Measurements from ENCODE around the gene PCSK1.

Gene PCSK1

DNA sequence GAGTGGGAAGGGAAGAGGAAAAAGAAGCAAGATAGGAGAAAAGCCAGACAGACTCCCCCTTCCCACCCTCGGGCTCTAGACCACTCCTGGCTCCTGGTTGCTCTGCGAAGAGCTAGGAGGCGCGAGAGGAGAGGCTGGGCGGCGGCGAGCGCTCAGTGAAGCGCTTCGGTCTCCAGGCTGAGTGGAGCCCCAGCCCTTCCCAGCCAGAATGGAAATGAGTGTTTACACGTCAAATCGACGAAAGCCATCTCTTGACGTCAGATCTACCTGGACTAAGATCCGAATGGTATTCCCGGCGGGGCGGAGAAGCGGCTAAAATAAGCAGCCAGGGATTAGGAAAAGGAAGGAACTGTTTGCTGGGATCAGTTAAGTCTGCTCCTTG, at the start of gene PCSK1:
PCSK1 (minus strand) TSS at position 183 of the 382 bp plus-strand sequence. CDS start 206 bp downstream, outside the sequence.
- DNase-seq = peak; percentile 56

DNA sequence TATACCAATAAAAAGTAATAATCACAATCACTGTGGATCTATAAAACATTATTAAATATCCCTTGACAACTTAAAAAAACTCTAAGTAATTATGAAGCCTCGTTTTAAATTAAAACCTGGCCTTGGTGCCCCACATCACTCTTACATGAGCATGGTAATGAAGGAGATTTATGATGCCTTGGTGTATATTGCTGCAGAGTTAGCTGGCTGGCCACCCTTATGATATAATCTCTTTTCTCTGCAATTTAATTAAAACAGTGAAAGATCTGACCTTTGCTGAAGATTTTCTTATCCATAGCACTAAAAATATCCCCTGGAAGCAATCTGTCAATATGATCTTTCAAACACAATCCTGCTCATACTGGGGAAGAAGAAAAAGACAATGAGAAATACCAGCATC, 48.8 kb upstream of the PCSK1 start:
- no peak for DNase-seq

DNA sequence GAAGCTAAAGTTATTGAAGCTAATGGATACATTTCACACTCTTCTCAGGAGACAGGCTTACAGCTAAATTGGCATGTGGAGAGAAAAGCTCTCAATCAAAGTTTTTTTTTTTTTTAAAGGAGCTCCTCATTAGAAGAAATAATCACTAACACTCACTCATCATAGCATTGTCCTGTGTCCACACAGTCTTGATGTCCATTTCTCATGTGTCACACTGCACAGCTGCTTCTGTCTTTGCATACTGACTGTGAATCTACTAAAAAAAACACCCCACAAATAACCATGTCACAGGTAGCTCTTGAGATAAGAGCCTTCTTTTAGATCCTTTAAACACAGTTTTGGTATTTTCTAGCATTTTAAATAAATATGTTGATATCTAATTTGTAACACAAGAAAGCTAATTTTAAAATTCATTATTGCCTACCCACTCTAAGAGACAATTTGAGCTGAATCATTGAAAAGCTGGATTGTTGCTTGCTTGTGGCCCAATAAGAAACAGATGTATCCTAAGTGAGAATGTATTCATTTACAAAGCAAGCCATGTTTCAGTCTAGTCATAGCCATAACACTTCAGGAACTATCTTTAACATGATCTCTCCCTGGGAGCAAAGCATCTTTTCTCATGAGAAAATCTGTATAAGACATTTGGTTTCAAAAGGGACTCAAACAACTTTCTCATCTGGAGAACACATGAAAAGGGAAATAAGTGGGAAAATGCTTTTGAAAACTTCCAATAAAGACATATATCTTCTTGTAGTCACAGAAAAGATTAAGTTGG, 48.1 kb upstream of the PCSK1 start:
- DNase-seq = no peak

DNA sequence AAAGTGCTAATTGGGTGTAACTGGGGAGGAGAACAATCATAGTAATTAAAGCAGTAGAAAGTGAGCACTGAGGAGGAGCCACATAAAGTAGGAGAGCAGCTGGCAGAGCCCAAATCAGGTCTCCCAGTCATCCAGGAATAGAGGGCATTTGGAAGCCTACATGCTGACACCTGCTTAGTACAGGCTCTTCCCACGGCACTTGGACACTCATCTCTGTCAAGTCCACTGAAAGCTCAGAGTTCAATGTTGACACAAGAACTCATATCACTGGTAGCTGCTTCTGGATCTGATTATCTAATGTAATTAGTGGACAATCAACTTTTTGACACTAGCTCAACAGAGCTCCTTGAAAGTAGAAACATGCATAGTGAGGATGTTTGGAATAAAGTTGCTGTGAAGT, 45.9 kb upstream of the PCSK1 start:
- DNase-seq = no peak

DNA sequence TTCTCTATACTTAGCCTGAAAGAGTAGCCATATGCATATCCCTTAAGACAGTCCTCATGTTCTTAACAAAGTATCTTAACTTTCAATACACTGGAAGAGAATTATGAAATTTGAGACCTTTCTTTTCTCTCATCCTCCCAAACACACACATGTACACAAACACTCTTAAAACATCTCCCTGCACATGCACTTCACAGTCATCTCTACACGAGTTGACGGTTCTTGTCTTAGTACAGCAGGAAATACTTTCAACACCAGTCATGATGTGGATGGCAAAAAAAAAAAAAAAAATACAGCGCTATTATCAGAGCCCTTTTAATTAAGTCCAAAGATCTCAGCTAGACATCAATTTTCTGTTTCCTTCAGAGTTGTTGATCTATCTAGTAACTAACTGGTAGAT, 43.6 kb upstream of the PCSK1 start:
- no peak for DNase-seq

- DNase-seq = no peak
These were observed 41.0 kb upstream of the PCSK1 start for GRCh38 chr5:96474073-96474472.

GRCh38 chr5:96473155-96473554, 40.1 kb upstream of the PCSK1 start:
- DNase-seq = no peak

DNA sequence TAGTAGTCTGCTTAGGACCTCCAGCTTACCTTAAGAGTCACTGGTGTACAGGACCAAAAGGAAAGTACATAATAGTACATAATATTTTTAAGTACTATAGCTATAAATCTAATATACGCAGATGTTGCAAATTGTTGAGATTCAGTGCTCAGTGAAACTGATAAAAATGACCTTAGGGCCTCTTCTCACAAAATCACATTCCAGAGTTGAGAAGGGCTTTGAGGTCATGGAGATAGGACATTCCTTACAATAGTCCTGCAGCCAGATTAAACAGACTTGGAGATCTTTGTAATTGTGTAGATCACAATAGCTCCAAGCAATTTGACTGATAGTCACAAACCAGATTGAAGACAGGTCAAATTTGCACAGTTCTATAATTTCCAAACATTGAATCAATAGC, 37.7 kb upstream of the PCSK1 start:
- no peak for DNase-seq

DNA sequence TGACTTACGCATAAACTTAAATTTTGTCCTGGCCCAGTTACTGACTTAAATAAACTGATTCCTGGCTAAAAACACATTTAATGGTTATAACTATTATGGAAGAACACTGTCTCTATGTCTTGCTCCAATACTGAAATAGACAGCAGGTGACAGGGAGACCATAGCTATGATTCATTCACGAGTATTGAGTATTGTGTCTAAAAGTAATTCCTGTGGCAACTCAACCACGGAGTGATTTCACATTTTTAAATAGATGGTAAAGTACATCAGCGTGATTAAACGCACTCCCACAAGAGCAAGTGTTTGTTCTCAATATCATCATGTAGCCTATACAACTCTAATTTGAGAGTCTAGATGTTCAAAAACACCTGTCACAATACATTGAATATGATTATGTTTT, 35.9 kb upstream of the PCSK1 start:
- DNase-seq = peak; percentile 42

- DNase-seq = peak; percentile 53
These were observed 30.0 kb upstream of the PCSK1 start for GRCh38 chr5:96463091-96463490.

DNA sequence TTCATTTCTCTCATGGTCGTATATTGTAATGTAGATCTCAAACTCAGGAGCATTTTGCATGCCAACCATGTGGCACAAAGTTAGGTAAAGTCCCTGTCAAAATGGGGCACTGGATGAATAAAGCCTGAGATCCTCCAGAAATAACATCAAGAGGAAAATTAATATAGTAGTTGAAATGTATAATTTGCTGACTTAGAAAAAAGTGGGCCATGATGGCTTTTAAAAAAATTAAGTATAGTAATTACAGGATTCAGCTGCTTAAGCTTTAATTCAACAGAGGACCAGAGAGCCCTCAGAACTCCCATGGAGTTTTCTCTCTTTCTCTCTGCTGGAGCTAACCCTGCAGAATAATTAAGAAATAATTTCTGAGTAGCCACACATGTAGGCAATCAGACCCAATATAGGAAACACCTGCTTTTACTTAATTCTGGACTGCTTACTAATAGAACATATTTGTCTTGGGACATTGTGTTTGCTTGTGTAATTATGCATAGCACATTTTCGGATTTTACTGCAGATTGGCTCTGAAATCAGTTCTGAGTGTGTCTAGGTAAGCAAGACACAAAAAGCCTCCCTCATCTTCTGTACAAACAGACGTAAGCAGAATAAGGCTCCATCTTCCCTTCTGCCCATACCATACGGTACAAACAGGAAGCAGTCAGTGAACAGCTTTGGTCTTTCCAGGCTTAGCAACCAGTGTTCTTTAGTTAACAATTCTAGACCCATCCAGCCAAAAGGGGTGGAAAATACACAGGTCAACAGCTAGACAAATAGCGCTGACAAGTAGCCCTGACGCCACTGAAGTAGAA, 26.5 kb upstream of the PCSK1 start:
- no peak for DNase-seq

GRCh38 chr5:96458176-96458575, 25.1 kb upstream of the PCSK1 start:
- DNase-seq = no peak

GRCh38 chr5:96455789-96456188, 22.7 kb upstream of the PCSK1 start:
- no peak for DNase-seq

DNA sequence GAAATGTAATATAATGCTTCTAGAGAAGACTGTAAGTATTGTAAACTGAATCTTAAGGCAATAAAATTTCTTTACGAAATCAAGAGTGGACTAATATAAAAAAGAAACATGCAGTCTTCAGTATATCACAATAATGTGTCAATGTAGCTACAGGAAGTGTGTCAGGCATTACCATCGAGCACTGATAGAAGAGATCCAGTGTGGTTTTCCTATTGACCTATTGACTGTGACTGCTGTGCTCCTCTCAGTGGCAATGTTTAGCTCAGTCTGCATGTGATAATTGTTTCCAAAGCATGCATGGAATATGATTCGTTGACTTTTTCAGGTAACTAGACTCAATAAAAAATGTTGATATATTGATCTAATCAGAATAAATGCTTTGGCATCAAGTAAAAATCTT, 20.3 kb upstream of the PCSK1 start:
- DNase-seq = no peak

DNA sequence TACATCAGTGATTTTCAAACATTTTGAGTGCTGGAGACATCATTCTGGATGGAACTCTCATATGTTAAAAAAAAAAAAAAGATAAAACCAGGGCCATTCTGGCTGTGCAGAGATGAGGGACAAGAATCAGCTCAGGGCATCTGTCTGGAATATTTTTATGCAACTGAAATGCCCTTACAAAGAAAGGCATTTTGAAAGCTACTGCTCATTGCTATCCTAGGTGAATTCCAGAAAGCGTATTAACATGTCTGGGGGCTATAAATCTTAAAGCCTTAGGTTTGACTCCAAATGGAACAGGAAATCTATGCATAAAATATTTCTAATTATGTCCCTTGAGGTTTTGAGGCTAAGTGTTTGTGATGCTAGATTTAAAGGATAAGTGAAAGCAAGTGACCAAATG, 14.9 kb upstream of the PCSK1 start:
- no peak for DNase-seq

DNA sequence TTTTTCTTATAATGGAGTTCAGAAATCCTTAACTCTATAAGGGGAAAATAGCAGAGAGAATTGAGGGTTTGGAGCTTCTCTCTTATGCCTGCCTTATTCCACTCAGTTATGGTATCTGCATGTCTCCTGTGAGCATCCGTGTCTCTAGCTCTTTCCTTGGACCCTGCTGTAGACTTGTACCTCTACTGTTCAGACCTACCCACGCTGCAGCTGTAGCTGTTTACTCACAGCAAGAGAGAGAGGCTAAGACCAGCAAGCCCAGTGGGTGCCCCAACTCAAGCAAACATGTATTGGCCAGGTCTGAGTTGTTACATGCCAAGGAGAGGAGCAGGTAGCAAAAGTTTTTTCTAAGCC, 7.1 kb upstream of the PCSK1 start:
- no peak for DNase-seq

DNA sequence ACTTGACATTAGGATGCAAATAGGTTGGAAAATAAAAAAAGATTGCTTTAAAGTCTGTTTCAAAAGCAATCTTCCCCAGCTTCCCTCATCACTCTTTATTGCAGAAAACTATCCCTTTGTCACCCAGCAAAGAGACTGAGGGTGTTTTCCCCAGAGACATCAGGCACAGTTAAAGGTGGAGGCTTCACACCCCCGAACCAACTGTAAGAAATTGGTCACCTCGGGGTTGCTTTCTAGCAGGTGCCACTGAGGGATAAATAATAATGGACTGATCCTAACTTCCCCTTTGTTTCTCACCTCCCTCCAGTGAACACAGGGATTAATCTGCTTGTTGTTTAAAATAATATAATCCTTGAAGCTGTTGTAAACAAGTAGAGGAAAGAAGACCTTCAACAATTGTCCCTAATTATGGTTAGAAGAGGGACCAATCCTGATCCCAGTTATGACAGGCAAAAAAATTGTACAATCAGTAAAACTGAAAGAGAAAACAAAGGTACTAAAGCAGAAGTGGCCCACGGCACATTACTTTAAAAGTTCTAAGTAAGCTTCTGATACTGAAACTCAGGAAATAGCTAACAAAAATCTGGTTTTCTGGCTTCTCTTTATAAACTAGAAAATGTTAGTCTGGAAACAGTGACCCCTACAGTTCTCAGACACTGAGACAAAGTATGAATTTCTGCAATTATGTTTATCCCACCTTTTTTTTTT, 6.6 kb upstream of the PCSK1 start:
- no peak for DNase-seq

DNA sequence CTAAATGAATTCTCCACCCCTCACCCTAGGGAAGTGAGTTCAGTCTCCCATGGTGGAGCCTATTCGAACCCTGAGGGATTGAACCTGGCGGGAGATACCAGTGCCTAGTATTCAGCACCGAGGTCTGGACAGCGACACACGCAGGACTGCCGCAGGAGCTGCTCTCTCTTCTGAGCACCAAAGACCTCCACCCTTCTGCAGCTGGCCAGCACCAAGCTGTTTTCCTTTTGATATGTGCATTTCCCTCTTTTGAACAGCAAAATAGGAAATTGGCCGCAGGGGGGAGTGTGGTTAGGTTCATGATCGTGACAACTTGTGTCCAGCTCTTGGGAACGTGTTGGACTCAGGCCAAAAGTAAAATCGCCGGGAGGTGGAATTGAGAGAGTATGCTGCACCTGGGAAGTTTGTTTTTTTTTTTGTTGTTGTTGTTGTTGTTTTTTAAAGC, 1.2 kb upstream of the PCSK1 start:
- DNase-seq = no peak

- DNase-seq = peak; percentile 39
These were observed 607 bp downstream of the PCSK1 start for GRCh38 chr5:96432216-96433065.

- DNase-seq = no peak
These were observed 1.5 kb downstream of the PCSK1 start for GRCh38 chr5:96431376-96432187.

DNA sequence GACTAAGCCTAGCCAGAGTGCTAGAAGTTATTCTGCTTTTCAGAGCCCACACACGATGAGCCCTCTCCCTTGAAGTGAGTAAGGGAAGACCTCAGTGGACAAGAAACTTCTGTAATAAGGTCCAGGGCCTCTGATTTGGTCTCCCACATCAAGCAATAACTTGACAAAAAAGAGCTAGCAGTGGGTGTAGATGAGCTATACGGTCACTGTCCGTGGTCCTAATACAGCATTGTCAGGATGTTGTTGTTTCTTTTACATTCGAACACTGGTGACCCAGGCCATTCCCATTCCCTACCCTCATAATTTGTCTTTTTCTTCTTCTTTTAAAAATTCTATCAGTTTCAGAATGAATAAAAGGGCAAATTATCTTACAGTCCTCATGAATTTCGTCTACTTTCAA, 5.2 kb downstream of the PCSK1 start:
- DNase-seq = no peak

DNA sequence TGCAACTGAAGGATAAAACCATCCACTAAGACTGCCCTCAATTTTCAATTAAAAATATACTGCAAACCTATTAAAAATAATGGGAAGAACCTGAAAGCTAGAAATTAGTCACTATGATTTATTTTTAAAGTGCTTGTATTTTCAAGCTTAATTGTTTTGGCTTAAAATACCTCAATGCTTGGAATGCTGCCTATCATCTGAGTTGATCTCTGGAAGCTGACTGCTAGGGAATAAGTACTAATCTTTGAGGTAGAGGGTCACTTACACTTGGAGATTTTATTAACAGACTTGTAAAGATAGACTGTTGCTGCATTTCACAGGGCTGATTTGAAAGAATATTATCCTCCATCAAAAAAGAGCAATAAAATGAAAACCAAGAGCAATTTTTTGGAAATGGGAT, 6.2 kb downstream of the PCSK1 start:
- DNase-seq = no peak

Data from NCI-H1436 treated with DMSO at 0.1 percent for 48 hours (cell line).